Nephron (organoid): ENCODE data around the gene TLE5.
"Not testable (repeated sequence)": the region's sequence is repeated elsewhere in the genome, so short reads cannot be mapped to it uniquely, and the experiment has no call there.

Experiments used
- H3K27ac Mint-ChIP-seq, 3 experiments: 2 replicates each; pipeline ENCODE4 v1.8.0; 2020; ENCODE audit warnings: mixed read lengths in 3 of 3, mild to moderate bottlenecking in 2 of 3, moderate library complexity in 1 of 3
- H3K27me3 Mint-ChIP-seq: 2 replicates; pipeline ENCODE4 v1.8.0; 2021; ENCODE audit warnings: low read depth, mild to moderate bottlenecking, moderate library complexity, mixed read lengths
- H3K36me3 Mint-ChIP-seq: 2 replicates; pipeline ENCODE4 v1.8.0; 2020; ENCODE audit warnings: low read depth, mixed read lengths
- H3K4me1 Mint-ChIP-seq: 2 replicates; pipeline ENCODE4 v1.8.0; 2020; ENCODE audit warnings: mixed read lengths
- H3K4me3 Mint-ChIP-seq, 3 experiments: 2 replicates each; pipeline ENCODE4 v1.8.0; 2020; ENCODE audit warnings: mild to moderate bottlenecking in 3 of 3, mixed read lengths in 3 of 3, moderate library complexity in 2 of 3
- H3K9me3 Mint-ChIP-seq: 2 replicates; pipeline ENCODE4 v1.8.0; 2020; ENCODE audit warnings: mixed read lengths
- TF ChIP-seq, protein P1 (sequence below), 3 experiments: fragments of 200-600 bp; sonication (generic); IDR thresholded peaks; one replicate each; pipeline ENCODE4 v1.5.0; 2021; ENCODE audit warnings: antibody characterized with exemption in 3 of 3; ENCODE audit not compliant: unreplicated experiment in 3 of 3

The TLE5 gene

GRCh38 chr19:3097442-3097871, 35.2 kb upstream of the TLE5 start:
- H3K27me3 Mint-ChIP-seq: no peaks in the 10 kb centered on the region
- no peaks in the 10 kb centered on the region for H3K36me3 Mint-ChIP-seq
- peaks cover 21% of the 10 kb centered on the region for H3K4me1 Mint-ChIP-seq
- TF ChIP-seq, protein P1, sequence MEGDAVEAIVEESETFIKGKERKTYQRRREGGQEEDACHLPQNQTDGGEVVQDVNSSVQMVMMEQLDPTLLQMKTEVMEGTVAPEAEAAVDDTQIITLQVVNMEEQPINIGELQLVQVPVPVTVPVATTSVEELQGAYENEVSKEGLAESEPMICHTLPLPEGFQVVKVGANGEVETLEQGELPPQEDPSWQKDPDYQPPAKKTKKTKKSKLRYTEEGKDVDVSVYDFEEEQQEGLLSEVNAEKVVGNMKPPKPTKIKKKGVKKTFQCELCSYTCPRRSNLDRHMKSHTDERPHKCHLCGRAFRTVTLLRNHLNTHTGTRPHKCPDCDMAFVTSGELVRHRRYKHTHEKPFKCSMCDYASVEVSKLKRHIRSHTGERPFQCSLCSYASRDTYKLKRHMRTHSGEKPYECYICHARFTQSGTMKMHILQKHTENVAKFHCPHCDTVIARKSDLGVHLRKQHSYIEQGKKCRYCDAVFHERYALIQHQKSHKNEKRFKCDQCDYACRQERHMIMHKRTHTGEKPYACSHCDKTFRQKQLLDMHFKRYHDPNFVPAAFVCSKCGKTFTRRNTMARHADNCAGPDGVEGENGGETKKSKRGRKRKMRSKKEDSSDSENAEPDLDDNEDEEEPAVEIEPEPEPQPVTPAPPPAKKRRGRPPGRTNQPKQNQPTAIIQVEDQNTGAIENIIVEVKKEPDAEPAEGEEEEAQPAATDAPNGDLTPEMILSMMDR (IDR thresholded peaks at IDR 0.05; ENCODE audit: unreplicated experiment in 3 of 3): no peak
- H3K4me3 Mint-ChIP-seq: peak overlapping the region; percentile 41 to 67 (median 61)
- H3K9me3 Mint-ChIP-seq: no peaks in the 10 kb centered on the region
- H3K27ac Mint-ChIP-seq: no peak overlapping the region

DNA sequence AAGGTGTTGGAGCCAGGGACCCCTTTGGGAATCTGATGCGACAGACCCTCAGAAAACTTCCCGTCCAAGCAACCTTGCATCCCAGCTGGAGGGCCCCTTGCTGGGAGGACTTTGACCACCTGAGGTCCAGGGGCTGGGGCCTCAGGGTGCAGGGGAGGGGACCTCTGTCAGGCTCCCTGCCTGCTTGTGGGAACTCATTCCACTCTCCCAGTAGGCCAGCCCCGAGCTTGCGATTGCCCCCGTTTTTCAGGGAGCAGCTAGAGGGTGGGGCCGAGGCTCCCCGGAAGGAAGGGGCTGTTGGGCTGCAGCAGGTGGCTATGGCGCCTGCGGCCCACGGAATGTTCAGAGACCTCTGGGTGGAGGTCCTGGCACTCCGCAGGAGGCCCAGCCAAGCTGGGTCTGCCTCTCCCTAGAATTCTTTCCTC, 34.6 kb upstream of the TLE5 start:
- TF ChIP-seq, protein P1 (IDR thresholded peaks at IDR 0.05; ENCODE audit: unreplicated experiment in 3 of 3): no peak
- Mint-ChIP-seq H3K4me1 (peaks cover 21% of the 10 kb centered on the region), H3K27ac (no peak overlapping the region), H3K27me3 (no peaks in the 10 kb centered on the region), H3K4me3 (peak overlapping the region in 2 of 3 experiments; percentile 85 to 88), H3K36me3 (no peaks in the 10 kb centered on the region), H3K9me3 (no peaks in the 10 kb centered on the region)

DNA sequence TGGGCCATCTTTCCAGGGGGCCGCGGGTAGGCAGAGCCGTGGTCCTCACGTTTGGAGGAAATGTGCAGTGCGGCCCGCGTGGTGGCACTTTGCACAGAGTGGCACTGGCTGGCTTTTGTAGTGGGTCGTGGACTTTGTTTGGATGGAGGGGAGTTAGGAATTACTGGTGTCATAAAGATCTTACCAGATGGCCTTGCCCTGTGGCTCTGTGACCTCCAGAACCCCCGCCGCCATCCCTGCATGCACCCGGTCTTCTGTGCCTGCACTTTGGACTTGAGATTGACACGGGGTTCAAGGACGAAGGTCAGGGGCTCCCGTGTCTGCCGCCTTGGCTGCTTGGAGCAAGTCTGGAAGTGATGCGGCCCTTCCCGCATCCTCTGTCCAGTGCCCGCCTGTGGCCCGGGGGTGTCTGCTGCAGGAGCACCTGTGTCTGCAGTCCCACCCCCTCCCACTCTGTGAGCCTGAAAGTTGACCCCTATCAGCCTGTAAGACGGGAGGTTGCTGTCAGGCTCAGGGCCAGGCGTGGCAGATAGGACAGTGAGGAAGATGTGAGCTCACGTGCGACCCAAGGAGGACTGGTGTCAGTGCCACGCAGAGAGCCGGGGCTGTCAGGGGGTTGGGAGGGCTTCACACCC, 34.1 kb upstream of the TLE5 start:
- Mint-ChIP-seq H3K27me3 (no peaks in the 10 kb centered on the region), H3K27ac (peak overlapping the region in 1 of 3 experiments; percentile 71)

GRCh38 chr19:3095441-3096191, 33.3 kb upstream of the TLE5 start:
- TF ChIP-seq, protein P1 (IDR thresholded peaks at IDR 0.05; ENCODE audit: unreplicated experiment in 3 of 3): no peak
- H3K4me3 Mint-ChIP-seq: peak overlapping the region; percentile 85 to 88 (median 85)
- H3K27me3 Mint-ChIP-seq: no peaks in the 10 kb centered on the region
- peak overlapping the region in 2 of 3 experiments; percentile 26 to 71 for H3K27ac Mint-ChIP-seq
- H3K36me3 Mint-ChIP-seq: no peaks in the 10 kb centered on the region
- peaks cover 21% of the 10 kb centered on the region for H3K4me1 Mint-ChIP-seq
- no peaks in the 10 kb centered on the region for H3K9me3 Mint-ChIP-seq

More for the DNA sequence above, 34.1 kb upstream of the TLE5 start:
- Mint-ChIP-seq H3K4me3 (peak overlapping the region; percentile 85 to 88 (median 85)), H3K36me3 (no peaks in the 10 kb centered on the region), H3K9me3 (no peaks in the 10 kb centered on the region), H3K4me1 (peaks cover 21% of the 10 kb centered on the region)
- TF ChIP-seq, protein P1 (IDR thresholded peaks at IDR 0.05; ENCODE audit: unreplicated experiment in 3 of 3): no peak

GRCh38 chr19:3094601-3095440, 32.5 kb upstream of the TLE5 start:
- TF ChIP-seq, protein P1 (IDR thresholded peaks at IDR 0.05; ENCODE audit: unreplicated experiment in 3 of 3): no peak
- H3K4me3 Mint-ChIP-seq: peak overlapping the region; percentile 85 to 88 (median 85)

DNA sequence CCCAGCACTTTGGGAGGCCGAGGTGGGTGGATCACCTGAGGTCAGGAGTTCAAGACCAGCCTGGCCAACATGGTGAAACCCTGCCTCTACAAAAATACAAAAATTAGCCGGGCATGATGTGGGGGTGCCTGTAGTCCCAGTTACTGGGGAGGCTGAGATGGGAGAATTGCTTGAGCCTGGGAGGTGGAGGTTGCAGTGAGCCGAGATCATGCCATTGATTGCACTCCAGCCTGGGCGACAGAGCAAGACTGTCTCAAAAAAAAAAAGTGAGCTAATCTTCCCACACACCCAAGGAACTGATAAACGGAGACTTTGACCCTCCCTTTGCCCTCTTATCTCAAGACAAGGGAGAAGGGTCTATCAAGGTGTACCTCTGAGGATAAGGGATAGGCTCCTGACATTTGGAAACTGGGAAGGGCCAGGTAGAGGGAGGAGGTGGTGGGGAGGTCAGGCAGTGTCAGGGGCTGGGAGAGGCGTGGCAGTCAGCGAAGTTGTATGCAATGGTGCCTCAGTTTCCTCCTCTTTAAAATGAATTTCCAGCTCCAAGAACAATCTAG, 27.1 kb upstream of the TLE5 start:
- H3K36me3 Mint-ChIP-seq, H3K4me3 Mint-ChIP-seq, H3K4me1 Mint-ChIP-seq, H3K27me3 Mint-ChIP-seq, H3K27ac Mint-ChIP-seq, H3K9me3 Mint-ChIP-seq: not testable (repeated sequence)

More at GRCh38 chr19:3094601-3095440, 32.5 kb upstream of the TLE5 start:
- Mint-ChIP-seq H3K27me3 (no peaks in the 10 kb centered on the region), H3K9me3 (no peaks in the 10 kb centered on the region), H3K4me1 (peaks cover 21% of the 10 kb centered on the region), H3K36me3 (no peaks in the 10 kb centered on the region), H3K27ac (peak overlapping the region in 2 of 3 experiments; percentile 26 to 51)
